Measurements from ENCODE around the gene USP34.
"Not testable (repeated sequence)": the region's sequence is repeated elsewhere in the genome, so short reads cannot be mapped to it uniquely, and the experiment has no call there.

USP34 gene

GRCh38 chr2:61420991-61421544, 49.8 kb downstream of the USP34 start:
- DNase-seq, result no peak

- no peak for DNase-seq
Measured at GRCh38 chr2:61419570-61419969, 51.3 kb downstream of the USP34 start.

- no peak for DNase-seq
Measured at GRCh38 chr2:61419129-61419528, 51.8 kb downstream of the USP34 start.

- no peak for DNase-seq
Measured at GRCh38 chr2:61416871-61417645, 53.8 kb downstream of the USP34 start.

GRCh38 chr2:61415265-61415664, 55.6 kb downstream of the USP34 start:
- DNase-seq, result no peak

GRCh38 chr2:61414674-61415073, 56.2 kb downstream of the USP34 start:
- no peak for DNase-seq

GRCh38 chr2:61411109-61411508, 59.8 kb downstream of the USP34 start:
- no peak for DNase-seq

GRCh38 chr2:61410185-61410584, 60.7 kb downstream of the USP34 start:
- no peak for DNase-seq

GRCh38 chr2:61405813-61406212, 65.1 kb downstream of the USP34 start:
- DNase-seq, result no peak

- DNase-seq, result no peak
Measured at GRCh38 chr2:61404438-61404837, 66.4 kb downstream of the USP34 start.

- no peak for DNase-seq
Measured at GRCh38 chr2:61398413-61398812, 72.5 kb downstream of the USP34 start.

- no peak for DNase-seq
Measured at GRCh38 chr2:61396005-61396404, 74.9 kb downstream of the USP34 start.

GRCh38 chr2:61387588-61387987, 83.3 kb downstream of the USP34 start:
- not testable (repeated sequence) for DNase-seq

GRCh38 chr2:61380882-61381197, 90.0 kb downstream of the USP34 start:
- not testable (repeated sequence) for DNase-seq

GRCh38 chr2:61380056-61380881, 90.6 kb downstream of the USP34 start:
- no peak for DNase-seq

- no peak for DNase-seq
Measured at GRCh38 chr2:61379521-61379920, 91.4 kb downstream of the USP34 start.

GRCh38 chr2:61378281-61378680, 92.6 kb downstream of the USP34 start:
- no peak for DNase-seq

- no peak for DNase-seq
Measured at GRCh38 chr2:61377046-61377445, 93.8 kb downstream of the USP34 start.

GRCh38 chr2:61376211-61376610, 94.7 kb downstream of the USP34 start:
- DNase-seq, result no peak

GRCh38 chr2:61371027-61371426, 99.9 kb downstream of the USP34 start:
- DNase-seq, result no peak

- DNase-seq, result no peak
Measured at GRCh38 chr2:61368687-61369665, 101.9 kb downstream of the USP34 start.

GRCh38 chr2:61367177-61367576, 103.7 kb downstream of the USP34 start:
- DNase-seq, result no peak

GRCh38 chr2:61363580-61363979, 107.3 kb downstream of the USP34 start:
- no peak for DNase-seq

Data from fibroblast of skin of right quadriceps (primary cell).